K562 (cell line): ENCODE measurements around the gene SCRN2. TPM values are rescaled to one million over a fixed set of nuclear protein-coding genes. Genes with fewer than 3 reads are reported as not detected.

ENCODE experiments used
- COPS2 ChIP-seq: fragments of 450-650 bp; conservative IDR thresholded peaks from 2 replicates; pipeline ENCODE4 v1.6.1; 2016; ENCODE audit warnings: mild to moderate bottlenecking, moderate library complexity
- CTBP1 ChIP-seq: fragments of 450-650 bp; IDR thresholded peaks from 2 replicates; pipeline ENCODE4 v1.6.1; 2016; ENCODE audit warnings: borderline replicate concordance
- ETS2 ChIP-seq: IDR thresholded peaks from 2 replicates; pipeline ENCODE4 v1.6.1; 2016; ENCODE audit warnings: borderline replicate concordance, missing genetic modification characterization, mild to moderate bottlenecking, moderate library complexity, missing compliant biosample characterization; ENCODE audit not compliant: poor library complexity, severe bottlenecking
- KLF13 ChIP-seq: fragments of 450-650 bp; IDR thresholded peaks from 2 replicates; pipeline ENCODE4 v1.6.1; 2016; ENCODE audit warnings: missing genetic modification characterization, low read depth, mild to moderate bottlenecking, missing compliant biosample characterization, moderate library complexity, borderline replicate concordance
- NR2C1 ChIP-seq, 2 experiments: fragments of 450-650 bp; IDR thresholded peaks; 2 replicates each; pipeline ENCODE4 v1.6.1; 2017; ENCODE audit warnings: mild to moderate bottlenecking in 2 of 2, antibody characterized with exemption in 1 of 2, inconsistent platforms in 1 of 2, missing compliant biosample characterization in 1 of 2, missing genetic modification characterization in 1 of 2
- POLR3A ChIP-seq: IDR thresholded peaks from 2 replicates; pipeline ENCODE4 v1.6.1; 2011; ENCODE audit warnings: borderline replicate concordance, mild to moderate bottlenecking, moderate library complexity; ENCODE audit not compliant: insufficient read length, insufficient read depth; ENCODE audit errors: extremely low read depth
- SIN3B ChIP-seq: fragments of 450-650 bp; IDR thresholded peaks from 2 replicates; pipeline ENCODE4 v1.6.1; 2017; ENCODE audit warnings: low read depth, mild to moderate bottlenecking, moderate library complexity
- TEAD4 ChIP-seq, 2 experiments: sonication (generic) in 1 of 2; formaldehyde crosslinking in 1 of 2; IDR thresholded peaks; 2 replicates each; pipeline versions ENCODE4 v1.6.1 to v1.8.0; 2012 to 2022; ENCODE audit warnings: borderline replicate concordance in 1 of 2, inconsistent platforms in 1 of 2, low read length in 1 of 2, mild to moderate bottlenecking in 1 of 2, missing genetic modification reagents in 1 of 2
- ZBTB43 ChIP-seq: sonication (generic); formaldehyde crosslinking; IDR thresholded peaks from 2 replicates; pipeline ENCODE4 v1.8.0; 2023; ENCODE audit warnings: mild to moderate bottlenecking, missing genetic modification reagents
- ZFPM2 ChIP-seq: fragments of 250-450 bp; sonication (Bioruptor Pico); IDR thresholded peaks from 2 replicates; pipeline ENCODE4 v1.5.1; 2022; ENCODE audit warnings: mild to moderate bottlenecking
- ZNF124 ChIP-seq: sonication (generic); formaldehyde crosslinking; IDR thresholded peaks from 2 replicates; pipeline ENCODE4 v1.8.1; 2022; ENCODE audit warnings: missing genetic modification reagents
- ZNF146 ChIP-seq: IDR thresholded peaks from one replicate; pipeline ENCODE4 v1.6.1; 2018; ENCODE audit warnings: missing compliant biosample characterization; ENCODE audit not compliant: unreplicated experiment
- ZNF696 ChIP-seq: fragments of 250-450 bp; sonication (Bioruptor Pico); conservative IDR thresholded peaks from 2 replicates; pipeline ENCODE4 v1.4.0; 2020; ENCODE audit warnings: mild to moderate bottlenecking, moderate library complexity
- polyA plus RNA-seq, 8 experiments: library from polyadenylated mRNA; depleted of rRNA in 4 of 8; stranded (reverse) in 5 of 8; unstranded in 3 of 8; fragments of >200 nt; fragmentation: Nextera tagmentation in 2 of 8; fragmentation: Illumina TruSeq in 1 of 8; extraction: Ambion mirVana in 2 of 8; extraction: Trizol in 1 of 8; gene quantifications; 2 replicates each; pipeline versions ENCODE4 v1.2.1 to v1.2.3, GENCODE V29; 2011 to 2014; ENCODE audit warnings: inconsistent platforms in 1 of 8, missing spikeins in 1 of 8
- total RNA-seq, 7 experiments: library from RNA; depleted of rRNA in 6 of 7; stranded (reverse); fragments of >200 nt in 6 of 7; fragmentation: Illumina TruSeq in 2 of 7; extraction: Trizol in 2 of 7; gene quantifications; 2 replicates each; pipeline versions ENCODE4 v1.2.1 to v1.2.3, GENCODE V29; 2011 to 2021; ENCODE audit warnings: low replicate concordance in 1 of 7
- TF ChIP-seq, protein P1 (sequence below), 2 experiments: IDR thresholded peaks in 1 of 2; conservative IDR thresholded peaks in 1 of 2; 2 replicates each; pipeline ENCODE4 v1.6.1; 2016; ENCODE audit warnings: low read depth in 2 of 2, mild to moderate bottlenecking in 1 of 2, missing compliant biosample characterization in 1 of 2, missing genetic modification characterization in 1 of 2, moderate library complexity in 1 of 2
- TF ChIP-seq, protein P2 (sequence below), 2 experiments: fragments of 450-650 bp; formaldehyde crosslinking in 1 of 2; IDR thresholded peaks; 2 replicates each; pipeline versions ENCODE4 v1.4.0 to v1.6.1; 2014 to 2020; ENCODE audit warnings: mild to moderate bottlenecking in 2 of 2, borderline replicate concordance in 1 of 2, low read depth in 1 of 2

SCRN2 gene
- total and polyA plus RNA-seq, 9 of the 15 experiments (the other 6 are each of a cell fraction or from before 2014, with no cell fraction given): 0.25 to 32.9 (median 13.6) TPM

GRCh38 chr17:47844227-47844626 lies 3.2 kb upstream of the SCRN2 start (continued):
- TF ChIP-seq, protein P1, sequence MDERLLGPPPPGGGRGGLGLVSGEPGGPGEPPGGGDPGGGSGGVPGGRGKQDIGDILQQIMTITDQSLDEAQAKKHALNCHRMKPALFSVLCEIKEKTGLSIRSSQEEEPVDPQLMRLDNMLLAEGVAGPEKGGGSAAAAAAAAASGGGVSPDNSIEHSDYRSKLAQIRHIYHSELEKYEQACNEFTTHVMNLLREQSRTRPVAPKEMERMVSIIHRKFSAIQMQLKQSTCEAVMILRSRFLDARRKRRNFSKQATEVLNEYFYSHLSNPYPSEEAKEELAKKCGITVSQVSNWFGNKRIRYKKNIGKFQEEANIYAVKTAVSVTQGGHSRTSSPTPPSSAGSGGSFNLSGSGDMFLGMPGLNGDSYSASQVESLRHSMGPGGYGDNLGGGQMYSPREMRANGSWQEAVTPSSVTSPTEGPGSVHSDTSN (CRISPR knock-in tag; IDR thresholded peaks at IDR 0.05; ENCODE audit: low read depth): peak; percentile 68
- TF ChIP-seq, protein P1 (tag; conservative IDR thresholded peaks at IDR 0.05; ENCODE audit: low read depth): peak; percentile 96
- TF ChIP-seq ZFPM2 (no peak), ZBTB43 (CRISPR knock-in tag) (no peak), ZNF124 (CRISPR knock-in tag) (no peak), TEAD4 (IDR thresholded peaks at IDR 0.05; ENCODE audit: low read length) (no peak), TEAD4 (CRISPR knock-in tag; IDR thresholded peaks at IDR 0.05; ENCODE audit: borderline replicate concordance) (no peak), ZNF696 (CRISPR knock-in tag) (no peak), KLF13 (tag) (no peak), NR2C1 (IDR thresholded peaks at IDR 0.05) (no peak), NR2C1 (tag; IDR thresholded peaks at IDR 0.05) (no peak), COPS2 (no peak), POLR3A (no peak), CTBP1 (peak; percentile 84), SIN3B (no peak), ZNF146 (CRISPR knock-in tag) (no peak), ETS2 (no peak)
- TF ChIP-seq, protein P2, sequence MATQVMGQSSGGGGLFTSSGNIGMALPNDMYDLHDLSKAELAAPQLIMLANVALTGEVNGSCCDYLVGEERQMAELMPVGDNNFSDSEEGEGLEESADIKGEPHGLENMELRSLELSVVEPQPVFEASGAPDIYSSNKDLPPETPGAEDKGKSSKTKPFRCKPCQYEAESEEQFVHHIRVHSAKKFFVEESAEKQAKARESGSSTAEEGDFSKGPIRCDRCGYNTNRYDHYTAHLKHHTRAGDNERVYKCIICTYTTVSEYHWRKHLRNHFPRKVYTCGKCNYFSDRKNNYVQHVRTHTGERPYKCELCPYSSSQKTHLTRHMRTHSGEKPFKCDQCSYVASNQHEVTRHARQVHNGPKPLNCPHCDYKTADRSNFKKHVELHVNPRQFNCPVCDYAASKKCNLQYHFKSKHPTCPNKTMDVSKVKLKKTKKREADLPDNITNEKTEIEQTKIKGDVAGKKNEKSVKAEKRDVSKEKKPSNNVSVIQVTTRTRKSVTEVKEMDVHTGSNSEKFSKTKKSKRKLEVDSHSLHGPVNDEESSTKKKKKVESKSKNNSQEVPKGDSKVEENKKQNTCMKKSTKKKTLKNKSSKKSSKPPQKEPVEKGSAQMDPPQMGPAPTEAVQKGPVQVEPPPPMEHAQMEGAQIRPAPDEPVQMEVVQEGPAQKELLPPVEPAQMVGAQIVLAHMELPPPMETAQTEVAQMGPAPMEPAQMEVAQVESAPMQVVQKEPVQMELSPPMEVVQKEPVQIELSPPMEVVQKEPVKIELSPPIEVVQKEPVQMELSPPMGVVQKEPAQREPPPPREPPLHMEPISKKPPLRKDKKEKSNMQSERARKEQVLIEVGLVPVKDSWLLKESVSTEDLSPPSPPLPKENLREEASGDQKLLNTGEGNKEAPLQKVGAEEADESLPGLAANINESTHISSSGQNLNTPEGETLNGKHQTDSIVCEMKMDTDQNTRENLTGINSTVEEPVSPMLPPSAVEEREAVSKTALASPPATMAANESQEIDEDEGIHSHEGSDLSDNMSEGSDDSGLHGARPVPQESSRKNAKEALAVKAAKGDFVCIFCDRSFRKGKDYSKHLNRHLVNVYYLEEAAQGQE (IDR thresholded peaks at IDR 0.05; ENCODE audit: borderline replicate concordance): no peak
- TF ChIP-seq, protein P2 (CRISPR knock-in tag; IDR thresholded peaks at IDR 0.05; ENCODE audit: low read depth): no peak
